Stimulated activated CD4-positive, alpha-beta T cell treated with anti-CD3 and anti-CD28 coated beads, Interleukin-1b, Interleukin-23, amount 100 ng/mL, for 4 hours (primary cell): ENCODE data around the gene FBXO10.
A peak's percentile ranks its signal among the peaks of the same experiment; 100 is the strongest.
"Not testable (repeated sequence)": the region's sequence is repeated elsewhere in the genome, so short reads cannot be mapped to it uniquely, and the experiment has no call there.

Source experiments
- DNase-seq, 2 donors: peaks; one replicate each; pipeline ENCODE4 v3.0.0-alpha.2; 2020; ENCODE audit warnings: low read depth in 2 of 2

Gene FBXO10

DNA sequence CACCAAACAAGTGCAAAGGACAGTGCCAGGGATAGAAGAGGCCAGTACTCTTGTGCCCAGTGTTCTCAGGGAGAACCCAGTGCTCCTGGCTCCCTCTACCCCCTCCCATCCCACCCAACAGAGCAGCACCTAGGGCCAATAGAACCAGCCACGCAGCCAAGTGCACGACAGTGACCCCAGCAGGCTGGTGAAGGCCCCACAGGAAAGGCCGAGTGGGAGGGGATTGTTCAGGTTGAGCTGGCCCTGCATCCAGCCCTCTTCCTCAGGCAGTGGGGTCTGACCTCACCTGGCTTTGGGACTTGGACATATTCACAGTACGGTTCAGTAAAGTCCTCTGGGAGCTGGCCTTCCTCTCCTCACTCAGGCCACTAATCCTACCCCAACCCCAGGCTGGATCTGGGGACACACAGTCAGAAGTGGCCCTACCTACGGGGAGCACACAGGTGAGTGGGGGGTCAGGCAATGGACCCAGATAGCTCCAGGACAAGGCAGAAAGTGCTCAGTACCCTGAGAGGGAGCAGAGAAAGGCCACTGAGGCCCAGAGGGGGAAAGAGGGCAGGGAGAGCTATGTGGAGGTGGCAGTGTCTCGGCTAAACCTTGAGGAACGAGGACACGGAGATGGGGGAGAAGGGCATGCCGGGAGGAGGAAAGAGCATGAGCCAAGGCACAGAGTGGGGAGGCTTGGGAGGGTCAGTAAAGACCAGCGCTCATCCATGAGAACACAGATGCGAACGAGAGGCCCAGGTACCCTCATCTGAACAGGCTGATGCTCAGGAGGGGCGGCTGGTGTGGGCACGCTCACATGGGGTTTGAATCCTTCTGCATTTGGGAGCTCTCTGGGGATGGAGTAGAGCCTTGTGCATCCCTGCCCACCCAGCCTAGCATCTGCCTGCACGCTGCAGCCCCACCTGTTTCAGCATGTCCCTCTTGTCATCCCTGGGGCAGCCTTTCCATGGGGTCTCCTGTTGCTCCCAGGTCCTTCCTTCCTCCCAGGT, 64.9 kb downstream of the FBXO10 start:
- DNase-seq, result no peak

GRCh38 chr9:37510053-37510452, 66.1 kb downstream of the FBXO10 start:
- not testable (repeated sequence) for DNase-seq

- no peak for DNase-seq
Measured at GRCh38 chr9:37509536-37509935, 66.6 kb downstream of the FBXO10 start.

GRCh38 chr9:37508834-37509206, 67.4 kb downstream of the FBXO10 start:
- DNase-seq, result no peak

DNA sequence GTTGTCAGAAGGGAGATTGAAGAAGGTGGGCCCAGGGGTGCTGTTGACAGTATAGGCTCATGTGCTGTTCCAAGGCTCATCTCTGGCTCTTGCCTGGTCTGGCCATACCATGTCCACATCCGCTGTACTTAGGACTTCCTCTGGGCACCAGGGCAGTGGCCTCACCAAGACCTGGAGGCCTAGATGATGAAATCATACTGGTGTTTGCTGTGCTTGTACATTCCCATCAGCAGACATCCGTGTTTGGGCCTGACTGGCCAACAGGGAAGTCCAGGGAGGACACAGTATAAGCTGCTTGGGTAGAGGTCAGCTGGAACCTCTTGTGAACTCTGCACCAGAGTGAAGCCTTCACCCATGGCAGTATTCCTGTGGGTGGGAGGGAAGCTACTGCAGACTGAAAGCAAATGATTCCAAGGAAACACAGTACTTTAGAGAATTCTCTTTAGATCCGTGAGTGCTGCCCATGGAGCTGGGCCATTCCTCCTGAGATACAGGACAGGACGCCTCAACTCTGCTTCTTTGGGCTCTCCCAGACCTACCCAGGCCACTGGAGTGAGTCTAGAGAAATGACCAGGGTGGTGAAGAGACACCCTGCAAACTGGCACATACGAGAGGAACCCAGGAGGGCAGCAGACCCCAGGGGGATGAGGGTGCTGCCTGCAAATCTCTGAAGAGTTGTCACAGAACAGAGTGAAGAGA, 67.9 kb downstream of the FBXO10 start:
- no peak for DNase-seq

GRCh38 chr9:37507566-37508134, 68.5 kb downstream of the FBXO10 start:
- DNase-seq, result no peak

DNA sequence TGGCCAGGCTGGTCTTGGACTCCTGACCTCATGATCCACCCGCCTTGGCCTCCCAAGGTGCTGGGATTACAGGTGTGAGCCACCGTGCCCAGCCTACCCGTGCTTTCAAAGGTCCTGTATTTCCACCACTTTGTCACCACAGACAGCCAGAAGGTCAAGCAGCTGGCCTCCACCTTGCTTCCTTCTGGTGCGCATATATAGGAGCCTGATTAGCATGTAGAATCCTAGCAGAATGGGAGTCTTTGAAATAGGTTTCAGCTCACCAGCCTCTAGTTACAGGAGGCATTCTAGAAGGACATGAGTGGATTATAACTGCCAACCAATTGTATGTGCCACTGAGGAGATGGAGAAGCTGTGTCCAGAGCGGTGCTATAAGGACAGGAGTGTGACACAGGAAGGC, 71.6 kb downstream of the FBXO10 start:
- DNase-seq, result no peak

DNA sequence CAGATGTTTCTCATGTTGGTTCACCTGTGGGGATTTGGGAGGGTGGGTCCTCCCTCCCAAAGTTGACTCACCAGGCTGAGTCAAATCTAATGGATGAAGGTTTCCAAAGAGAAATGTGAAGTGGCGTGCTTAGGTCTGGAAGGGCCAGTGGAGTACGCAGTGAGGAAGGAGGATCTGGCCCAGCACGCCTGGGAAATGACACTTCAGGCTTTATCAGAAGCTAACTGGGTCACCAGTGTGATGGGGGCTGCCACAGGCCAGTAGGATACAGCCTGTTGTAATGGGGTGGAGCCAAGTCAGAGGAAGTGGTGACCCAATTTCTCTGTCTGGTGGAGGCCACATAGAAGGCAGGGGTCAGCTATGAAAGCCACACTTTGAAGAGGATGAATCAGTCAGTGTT, 72.4 kb downstream of the FBXO10 start:
- no peak for DNase-seq

GRCh38 chr9:37501957-37502596, 74.1 kb downstream of the FBXO10 start:
- no peak for DNase-seq

DNA sequence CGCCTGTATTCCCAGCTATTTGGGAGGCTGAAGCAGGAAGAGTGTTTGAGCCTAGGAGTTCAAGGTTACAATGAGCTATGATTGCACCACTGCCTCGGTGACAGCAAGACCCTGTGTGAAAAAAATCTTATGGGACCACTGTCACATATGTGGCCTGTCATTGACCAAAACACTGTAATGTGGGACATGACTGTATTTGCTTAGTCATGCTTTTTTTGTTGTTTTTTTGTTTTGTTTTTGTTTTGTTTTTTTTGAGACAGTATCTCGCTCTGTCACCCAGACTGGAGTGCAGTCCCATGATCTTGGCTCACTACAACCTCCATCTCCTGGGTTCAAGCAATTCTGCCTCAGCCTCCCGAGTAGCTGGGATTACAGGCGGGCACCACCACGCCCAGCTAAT, 76.9 kb downstream of the FBXO10 start:
- no peak for DNase-seq

GRCh38 chr9:37498457-37498856, 77.7 kb downstream of the FBXO10 start:
- no peak for DNase-seq

GRCh38 chr9:37497320-37497719, 78.9 kb downstream of the FBXO10 start:
- DNase-seq, result no peak

DNA sequence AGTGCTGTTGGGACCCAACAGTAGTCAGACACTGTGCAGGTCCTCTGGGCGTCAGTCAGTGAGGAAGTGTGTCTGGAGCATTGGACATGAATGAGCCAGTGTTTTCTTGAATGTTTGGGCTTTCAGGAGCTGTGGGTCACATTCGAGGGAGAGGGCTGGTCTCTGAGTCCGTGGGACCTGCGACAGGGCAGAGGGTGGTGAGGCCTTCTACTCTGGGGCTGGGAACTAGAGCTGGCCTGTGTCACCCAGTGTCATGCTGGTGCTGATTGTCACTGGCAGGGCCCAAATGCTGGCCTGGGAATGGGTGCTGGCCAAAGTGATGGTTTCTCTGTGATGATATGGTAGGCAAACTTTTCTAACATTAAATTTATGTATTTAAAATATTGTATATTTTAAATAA, 80.2 kb downstream of the FBXO10 start:
- no peak for DNase-seq

GRCh38 chr9:37495571-37495970, 80.6 kb downstream of the FBXO10 start:
- DNase-seq, result no peak

DNA sequence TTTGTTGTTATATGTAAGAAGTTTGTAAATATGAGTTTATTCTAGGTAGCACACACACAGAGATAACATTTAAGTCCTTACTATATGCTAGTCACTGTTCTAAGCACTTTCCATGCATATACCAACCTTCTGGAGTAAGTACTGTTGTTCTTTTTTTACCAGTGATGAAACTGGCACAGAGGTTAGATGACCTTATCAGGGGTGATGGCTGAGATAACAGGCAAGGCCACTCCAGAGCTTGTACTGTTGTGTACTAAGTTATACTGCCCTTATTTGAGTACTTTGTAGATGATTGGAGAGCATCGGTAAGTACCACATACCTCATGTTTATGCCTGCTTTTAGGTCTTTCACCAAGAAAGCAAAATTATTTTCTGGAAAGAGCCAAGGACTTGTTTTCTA, 84.2 kb downstream of the FBXO10 start:
- DNase-seq, result no peak

DNA sequence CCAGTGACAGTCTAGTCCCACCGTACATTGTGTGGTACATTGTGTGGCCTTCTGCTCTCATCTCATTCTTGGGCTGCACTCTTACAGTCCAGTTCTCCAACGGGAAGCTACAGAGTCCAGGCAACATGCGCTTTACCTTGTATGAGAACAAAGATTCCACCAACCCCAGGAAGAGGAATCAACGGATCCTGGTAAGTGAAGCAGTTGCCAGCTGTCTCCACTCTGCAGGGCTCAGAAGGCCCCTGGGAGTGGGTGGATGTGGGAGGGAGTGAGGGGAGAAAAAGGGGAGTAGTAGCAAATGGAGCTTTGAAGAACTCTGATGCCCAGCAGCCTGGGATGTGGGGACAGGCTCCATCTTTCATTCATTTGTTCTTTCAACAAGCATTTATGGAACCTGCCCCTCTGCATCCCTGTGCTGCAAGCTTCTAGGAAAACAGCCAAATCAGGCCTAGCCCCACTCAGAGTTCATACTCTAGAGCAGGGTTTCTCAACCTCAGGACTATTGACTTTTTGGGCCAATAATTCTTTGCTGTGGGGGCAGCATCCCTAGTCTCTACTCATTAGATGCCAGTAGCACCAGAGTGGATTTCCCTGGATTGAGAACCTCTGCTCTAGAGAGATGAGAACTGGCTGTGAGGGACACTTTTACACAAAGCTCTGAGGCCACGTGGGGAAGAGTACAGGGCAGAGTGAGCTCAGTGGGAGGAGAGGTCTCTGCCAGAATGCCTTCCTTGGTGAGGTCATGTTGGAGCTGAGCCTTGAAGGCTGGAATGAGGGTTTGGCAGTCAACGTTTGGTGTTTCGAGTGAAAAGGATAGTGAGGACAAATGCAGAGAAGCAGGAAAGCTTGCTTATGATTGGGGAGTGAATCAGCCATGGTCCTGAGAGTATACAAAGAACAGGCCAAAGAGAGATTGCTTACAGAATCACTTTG, 89.3 kb downstream of the FBXO10 start:
- DNase-seq, result no peak

- DNase-seq, result no peak
Measured at GRCh38 chr9:37486256-37486615, 89.9 kb downstream of the FBXO10 start.

GRCh38 chr9:37485389-37486255, 90.6 kb downstream of the FBXO10 start, which contains the start of gene POLR1E:
Gene POLR1E (plus strand): TSS chr9:37485948. CDS start chr9:37486048, 100 bp downstream.
- peak; percentile 96 for DNase-seq

DNA sequence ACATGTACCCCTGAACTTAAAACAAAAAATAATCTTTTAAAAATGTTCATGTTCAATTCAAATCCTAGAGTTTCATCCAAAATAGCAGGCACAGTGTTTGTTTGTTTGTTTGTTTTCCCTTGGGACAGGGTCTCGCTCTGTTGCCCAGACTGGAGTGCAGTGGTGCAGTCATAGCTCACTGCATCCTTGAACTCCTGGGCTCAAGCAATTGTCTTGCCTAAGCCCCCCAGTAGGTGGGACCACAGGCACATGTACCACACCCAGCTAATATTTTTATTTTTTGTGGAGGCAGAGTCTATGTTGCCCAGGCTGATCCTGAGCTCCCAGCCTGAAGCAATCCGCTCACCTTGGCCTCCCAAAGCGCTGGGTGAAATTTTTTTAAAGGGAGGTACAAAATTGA, 95.4 kb downstream of the FBXO10 start:
- no peak for DNase-seq
